GDM1 (cell line): ENCODE data around the gene DNAJC22.
"Not testable (repeated sequence)": the region's sequence is repeated elsewhere in the genome, so short reads cannot be mapped to it uniquely, and the experiment has no call there.

ENCODE experiments used
- DNase-seq: peaks from one replicate; lab custom pipeline; 2025; lab: John Stamatoyannopoulos, UW

The DNAJC22 gene

DNA sequence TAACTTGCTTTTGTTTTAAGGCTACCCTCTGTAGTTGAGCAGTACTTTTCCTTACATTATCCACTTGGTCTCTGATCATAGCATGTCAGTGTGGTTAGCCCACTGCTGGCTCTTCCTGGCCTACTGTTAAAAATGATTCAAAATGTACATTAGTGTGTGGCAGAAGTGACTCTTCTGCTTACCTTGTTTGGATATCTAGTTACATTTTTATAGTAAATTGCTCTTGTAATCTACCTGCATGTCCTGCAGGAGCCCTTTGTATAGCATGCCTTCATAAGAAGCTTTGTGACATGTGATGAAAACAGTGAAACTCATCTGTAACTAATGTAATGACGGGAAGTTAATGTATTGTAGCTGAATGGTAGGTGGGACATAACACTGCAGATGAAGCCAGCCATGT lies 28.7 kb downstream of the DNAJC22 start:
- DNase-seq, result no peak

DNA sequence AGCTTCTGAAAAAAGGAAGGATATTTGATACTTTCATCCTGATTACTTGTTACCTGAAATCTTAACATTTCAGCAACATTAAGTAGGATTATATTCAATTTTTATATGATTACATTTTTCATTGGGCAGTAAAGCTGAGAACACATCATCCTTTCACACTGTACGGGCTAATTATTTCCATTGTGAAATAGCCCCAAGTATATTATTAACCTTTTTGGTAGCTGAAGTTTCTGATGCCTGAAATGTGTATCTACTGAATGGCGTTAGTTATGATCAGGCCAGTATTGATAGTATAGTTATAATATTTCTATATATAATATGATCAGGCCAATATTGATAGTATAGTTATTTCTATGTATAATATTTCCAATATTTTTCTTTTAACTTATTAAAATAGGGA lies 30.7 kb downstream of the DNAJC22 start:
- no peak for DNase-seq

DNA sequence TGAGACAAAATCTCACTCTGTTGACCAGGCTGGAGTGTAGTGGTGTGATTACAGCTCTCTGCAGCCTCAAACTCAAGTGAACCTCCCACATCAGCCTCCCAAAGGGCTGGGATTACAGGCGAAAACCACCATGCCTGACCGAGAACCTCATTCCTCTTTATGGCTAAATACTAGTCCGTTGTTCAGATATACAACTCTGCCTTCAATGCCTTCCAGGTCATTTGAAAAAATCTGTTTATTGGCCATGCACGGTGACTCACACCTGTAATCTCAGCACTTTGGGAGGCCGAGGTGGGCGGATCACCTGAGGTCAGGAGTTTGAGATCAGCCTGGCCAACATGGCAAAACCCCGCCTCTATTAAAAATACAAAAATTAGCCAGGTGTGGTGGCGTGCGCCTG lies 33.5 kb downstream of the DNAJC22 start:
- DNase-seq, result not testable (repeated sequence)

DNA sequence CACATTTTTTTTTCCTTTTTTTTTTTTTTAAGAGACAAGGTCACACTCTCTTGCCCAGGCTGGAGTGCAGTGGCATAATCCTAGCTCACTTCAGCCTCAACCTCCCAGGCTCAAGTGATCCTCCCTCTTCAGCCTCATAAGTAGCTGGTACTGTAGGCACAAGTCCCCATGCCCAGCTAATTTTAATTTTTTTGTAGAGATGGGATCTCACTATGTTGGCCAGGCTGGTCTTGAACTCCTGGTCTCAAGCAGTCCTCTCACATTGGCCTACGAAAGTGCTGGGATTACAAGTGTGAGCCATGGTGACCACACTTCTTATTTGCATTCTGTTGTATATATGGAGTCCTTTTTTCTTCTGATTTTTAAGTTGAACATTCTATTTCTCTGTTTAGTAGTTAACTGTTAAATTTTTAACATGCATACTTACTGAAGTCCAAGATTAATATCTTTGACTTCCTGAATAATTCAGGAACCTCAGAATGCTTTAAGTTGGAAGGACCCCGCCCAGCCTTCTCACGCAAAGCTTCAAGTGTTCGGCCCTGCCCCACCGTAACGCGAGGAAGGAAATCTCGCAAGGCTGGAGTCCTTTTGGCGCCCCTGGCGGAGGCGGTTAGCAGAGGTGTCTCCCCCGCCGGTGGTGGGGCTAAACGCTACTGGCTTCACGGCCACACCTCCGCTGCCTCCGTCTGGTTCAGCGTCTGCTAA lies 42.1 kb downstream of the DNAJC22 start:
- DNase-seq, result no peak

DNA sequence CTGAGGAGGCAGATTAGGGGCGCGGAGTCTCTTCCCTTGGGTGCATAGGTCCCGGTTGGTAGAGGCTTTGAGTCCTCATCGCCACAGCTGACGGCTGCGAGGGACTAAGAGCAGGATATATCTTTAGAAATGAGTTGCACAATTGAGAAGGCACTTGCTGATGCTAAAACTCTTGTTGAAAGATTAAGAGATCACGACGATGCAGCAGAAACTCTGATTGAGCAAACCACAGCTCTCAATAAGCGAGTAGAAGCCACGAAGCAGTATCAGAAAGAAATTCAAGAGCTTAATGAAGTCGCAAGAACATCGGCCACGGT lies 42.7 kb downstream of the DNAJC22 start:
- DNase-seq, result no peak

DNA sequence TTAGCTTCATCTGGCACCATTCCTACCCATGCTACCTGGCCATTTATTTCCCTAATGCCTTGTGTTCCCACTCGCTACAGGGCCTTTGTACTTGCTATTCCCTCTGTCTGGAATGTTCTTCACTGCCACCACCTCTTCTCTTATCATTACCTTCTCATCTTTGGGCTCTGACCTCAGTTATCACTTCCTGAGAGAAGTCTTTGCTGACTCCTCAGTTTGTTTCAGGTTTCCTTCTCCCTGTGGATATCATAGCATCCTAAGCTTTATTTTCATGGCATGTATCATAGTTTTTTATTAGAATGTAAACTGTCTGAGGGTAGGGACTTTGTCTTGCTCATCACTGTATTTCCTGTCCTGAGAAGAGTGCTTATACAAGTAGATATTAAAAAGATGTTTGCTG lies 50.3 kb downstream of the DNAJC22 start:
- no peak for DNase-seq

DNA sequence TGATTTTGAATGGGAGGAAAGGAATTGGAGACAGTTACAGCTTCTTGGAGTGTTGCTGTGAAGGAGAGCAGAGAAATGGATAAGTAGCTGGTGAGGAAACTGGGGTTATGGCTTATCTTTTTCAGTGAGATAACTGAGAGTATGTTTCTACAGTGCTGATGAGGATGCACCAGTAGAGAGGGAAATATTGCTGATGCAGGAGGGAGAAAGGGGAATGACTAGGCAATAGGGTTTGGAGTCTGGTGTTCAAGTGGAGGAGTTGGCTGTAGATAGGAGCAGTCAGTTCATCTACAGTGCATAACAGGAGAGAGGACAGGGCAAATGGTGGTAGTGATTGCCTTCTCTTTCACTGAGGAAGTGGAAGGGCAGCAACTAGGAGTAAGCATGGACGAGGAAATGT lies 53.6 kb downstream of the DNAJC22 start:
- no peak for DNase-seq
